NCI-H2029 (cell line): ENCODE data around the gene PRX.

Source experiments
- DNase-seq: peaks from one replicate; lab custom pipeline; 2025; lab: John Stamatoyannopoulos, UW

Gene PRX

GRCh38 chr19:40366697-40367561 lies 46.2 kb downstream of the PRX start:
- no peak for DNase-seq

DNA sequence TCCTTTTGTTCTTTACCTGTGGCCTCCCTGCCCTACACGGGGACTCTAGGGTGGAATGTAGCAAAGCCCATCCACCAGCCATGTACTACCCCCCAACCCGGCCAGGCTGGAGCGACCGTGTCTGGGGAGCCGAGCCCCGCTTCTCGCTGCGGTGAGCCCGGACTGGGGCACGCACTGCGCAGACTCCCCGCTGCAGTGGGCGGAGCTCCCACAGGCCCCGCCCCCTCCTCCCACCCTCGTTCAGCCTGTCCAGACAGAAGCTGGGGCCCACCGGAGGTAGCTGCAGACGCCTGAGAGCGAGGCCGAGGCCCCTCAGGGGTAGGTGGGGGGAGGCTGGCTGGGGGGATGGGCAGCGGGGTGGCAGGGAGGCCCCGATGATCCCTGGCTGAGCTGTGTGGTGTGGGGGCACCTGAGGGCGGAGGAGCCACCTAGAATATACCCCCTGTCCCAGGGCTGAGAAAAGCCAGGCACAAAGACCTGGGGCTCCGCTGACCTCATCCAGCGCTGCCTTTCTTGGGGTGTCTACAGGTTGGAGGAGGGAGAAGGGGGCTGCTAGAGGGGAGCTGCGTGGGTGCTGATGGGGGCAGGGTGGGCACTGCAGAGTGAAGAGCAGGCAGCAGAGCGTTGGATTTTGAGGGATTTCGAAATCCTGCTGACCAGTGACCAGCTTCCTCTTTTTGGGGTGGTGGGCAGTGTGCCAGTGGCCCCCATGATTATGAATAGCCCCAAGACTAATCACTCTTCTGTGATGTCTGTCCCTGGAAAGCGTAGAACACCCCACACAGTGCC lies 47.4 kb downstream of the PRX start:
- no peak for DNase-seq

- no peak for DNase-seq
Observed at GRCh38 chr19:40365010-40365409, 48.2 kb downstream of the PRX start.

DNA sequence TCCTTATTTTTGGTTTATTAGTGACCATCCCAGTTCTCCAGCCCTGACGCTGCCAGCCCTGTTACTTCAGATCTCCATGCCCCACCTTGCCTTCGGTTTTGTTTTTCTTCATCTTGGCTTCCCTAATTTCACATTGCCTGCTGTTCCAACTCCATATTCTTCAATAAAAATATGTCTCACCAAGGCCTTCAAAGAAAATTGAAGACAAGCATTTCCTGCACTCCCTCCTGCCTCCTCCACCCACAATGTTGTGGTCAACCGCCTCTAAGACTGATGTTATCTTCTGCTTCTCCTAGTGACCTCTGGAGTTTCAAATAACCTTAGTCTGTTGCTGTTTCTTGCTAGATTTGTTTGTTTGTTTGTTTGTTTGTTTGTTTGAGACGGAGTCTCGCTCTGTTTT lies 50.1 kb downstream of the PRX start:
- DNase-seq = no peak

DNA sequence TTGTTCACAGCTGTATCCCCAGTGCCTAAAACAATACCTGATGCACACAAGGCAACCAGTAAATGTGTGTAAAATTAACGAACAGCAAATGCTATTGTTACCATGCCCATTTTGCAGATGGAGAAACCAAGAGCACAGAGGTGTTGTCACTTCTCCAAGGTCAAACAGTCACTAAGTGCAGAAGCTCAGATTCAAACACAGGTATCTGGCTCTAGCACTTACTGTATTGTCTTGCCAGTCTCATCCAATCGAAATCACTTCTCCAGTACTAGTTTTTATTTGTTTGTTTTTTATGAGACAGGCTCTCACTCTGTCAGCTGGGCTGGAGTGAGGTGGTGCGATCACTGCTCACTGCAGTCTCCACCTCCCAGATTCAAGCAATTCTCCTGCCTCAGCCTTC lies 51.0 kb downstream of the PRX start:
- no peak for DNase-seq

GRCh38 chr19:40360708-40361241 lies 52.4 kb downstream of the PRX start:
- DNase-seq = no peak

GRCh38 chr19:40360020-40360707 lies 53.0 kb downstream of the PRX start:
- no peak for DNase-seq

DNA sequence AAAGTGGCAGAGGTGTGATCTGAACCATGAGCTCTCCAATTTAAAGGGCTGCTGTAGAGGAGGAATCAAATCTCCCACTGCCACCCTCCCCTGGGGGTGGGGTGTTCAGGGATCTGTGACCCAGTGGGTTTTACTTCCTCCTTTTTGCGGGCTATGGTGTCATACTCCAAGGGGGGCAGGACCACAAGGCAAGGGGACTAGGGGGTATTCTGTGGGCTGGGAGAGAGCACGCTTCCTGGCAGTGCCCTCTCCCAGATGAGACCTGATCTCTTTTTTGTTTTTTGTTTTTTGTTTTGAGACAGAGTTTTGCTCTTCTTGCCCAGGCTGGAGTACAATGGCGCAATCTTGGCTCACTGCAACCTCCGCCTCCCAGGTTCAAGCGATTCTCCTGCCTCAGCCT lies 54.4 kb downstream of the PRX start:
- no peak for DNase-seq

DNA sequence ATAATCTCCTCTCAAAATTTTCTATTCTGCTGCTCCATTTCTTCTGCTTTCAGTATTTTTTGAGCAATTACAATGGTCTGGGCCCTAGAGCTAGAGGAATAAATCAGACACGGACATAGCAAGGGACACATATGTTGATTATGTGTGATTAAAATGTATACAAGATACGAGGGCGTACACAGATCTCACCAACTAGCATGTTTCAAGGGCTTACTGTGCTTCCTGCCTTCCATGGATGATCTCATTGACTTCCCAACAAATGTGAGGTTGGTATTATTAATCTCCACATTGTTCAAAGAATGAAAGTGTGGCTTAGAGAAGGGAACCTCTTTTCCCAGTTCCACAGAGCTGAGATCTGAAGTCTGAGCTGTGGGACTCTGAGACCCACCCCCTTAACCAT lies 55.5 kb downstream of the PRX start:
- no peak for DNase-seq

DNA sequence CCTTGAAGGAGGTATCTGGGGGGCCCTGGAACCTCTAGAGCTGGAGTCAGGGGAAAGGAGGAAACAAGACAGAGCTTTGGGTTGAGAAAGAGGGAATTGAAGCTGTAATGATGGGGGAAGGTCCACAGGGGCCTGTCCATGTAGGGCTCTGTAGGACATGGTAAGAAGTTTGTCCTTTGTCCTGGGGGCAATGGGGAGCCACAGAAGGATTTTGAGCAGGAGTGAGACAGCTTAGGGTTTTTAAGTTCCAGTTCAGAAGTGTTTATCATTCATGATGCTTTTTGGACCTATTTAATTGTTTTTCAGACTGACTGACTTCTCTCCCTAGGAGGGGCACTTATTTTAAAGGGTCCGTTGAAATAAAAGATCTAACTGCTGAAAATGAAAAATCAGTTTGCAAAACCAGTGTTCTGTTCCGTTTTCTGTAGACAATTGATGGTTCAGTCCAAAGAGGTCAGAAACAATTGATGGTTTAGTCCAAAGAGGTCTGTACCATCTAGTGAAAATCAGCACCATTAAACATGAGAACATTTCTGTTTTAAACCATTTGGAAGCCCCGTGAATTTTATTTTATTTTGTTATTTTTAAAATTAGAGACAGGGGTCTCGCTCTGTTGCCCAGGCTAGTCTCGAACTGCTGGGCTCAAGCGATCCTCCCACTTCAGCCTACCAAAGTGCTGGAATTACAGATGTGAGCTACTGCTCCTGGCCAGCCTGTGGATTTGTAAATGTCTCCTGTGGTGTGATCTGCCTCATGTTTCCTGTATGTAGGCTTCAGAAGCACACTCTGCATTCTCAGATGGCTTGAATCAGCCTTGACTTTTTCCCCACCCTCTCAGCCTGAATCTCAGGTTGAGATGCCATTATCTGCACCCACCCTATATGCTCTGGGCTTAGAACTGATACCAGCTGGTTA lies 56.2 kb downstream of the PRX start:
- DNase-seq = no peak

DNA sequence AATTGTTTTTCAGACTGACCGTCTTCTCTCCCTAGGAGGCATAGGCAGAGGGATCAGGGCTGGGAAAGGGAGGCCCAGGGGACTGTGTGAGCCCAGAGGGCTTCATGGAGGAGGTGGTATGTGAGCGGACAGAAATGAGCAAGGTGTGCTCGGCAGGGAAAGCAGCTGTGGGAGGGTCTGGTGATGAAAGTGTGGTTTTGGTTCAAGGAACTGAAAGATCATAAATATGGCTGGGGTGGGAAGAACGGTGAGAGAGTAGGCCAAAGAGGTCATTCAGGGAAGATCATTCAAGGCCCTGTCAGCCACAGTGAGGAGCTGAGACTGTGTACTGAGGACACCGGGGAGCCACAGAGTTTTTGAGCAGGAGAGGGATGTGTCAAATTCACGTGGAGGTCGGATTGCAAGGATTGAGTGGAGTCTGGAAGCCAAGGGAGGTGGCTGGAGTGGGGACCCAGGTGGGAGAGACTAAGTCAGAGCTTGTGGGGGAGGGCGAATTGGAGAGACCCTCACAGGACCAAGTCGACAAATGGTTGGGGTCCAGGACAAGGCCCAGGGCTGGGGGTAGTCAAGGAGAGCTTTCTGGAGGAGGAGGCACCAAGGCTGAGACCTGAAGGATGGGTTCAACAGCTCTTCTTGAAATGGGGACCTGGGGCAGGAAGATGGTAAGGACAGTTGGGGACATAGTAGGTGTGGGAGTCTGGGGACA lies 57.0 kb downstream of the PRX start:
- no peak for DNase-seq

GRCh38 chr19:40348961-40349507 lies 64.1 kb downstream of the PRX start:
- DNase-seq = peak; percentile 37

DNA sequence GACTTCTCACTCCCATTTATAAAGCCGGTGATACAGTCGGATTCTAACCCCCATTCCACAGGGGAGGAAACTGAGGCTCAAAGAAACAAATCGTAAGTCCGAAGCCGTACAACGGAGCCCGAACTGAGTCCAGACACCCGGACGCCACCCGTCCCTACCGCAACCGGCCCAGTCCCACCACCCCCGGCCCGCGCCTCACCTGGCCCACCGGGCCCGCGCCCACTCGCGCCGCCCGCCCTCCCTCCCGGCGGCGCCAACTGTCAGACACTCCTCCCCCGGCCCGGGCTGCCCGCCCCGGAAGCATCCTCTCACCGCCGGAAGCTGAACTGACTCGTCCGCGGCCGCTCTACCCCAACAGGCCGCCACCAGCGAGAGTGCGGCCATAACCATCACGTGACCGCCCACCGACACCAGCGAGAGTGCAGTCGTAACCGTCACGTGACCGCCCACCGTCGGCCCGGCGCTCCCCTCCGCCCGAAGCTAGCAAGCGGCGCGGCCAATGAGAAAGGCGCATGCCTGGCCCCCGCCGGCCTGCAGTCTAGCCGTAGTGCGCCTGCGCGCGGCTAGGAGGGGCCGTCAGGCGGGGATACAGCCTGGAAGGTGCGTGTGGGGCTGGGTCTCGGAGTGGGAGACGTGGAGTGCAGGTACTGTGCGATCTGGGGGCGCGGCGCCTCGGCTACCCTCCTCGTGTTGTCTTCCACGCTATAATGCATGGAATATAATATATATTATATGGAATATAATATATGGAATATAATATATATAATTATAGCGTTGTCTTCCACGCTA lies 64.9 kb downstream of the PRX start, which contains the start of the genes C19orf47 and PLD3:
TSS of gene C19orf47 (minus strand) at position 273 of the 789 bp plus-strand sequence. CDS start 6,540 bp downstream, outside the sequence.
TSS of gene PLD3 (plus strand) at position 571 of the 789 bp plus-strand sequence. CDS start 17,789 bp downstream, outside the sequence.
- DNase-seq = peak; percentile 99

GRCh38 chr19:40344422-40344821 lies 68.8 kb downstream of the PRX start:
- DNase-seq = no peak
